Lower leg skin (tissue), 4 donors: ENCODE results near the gene MTUS2. TPM values are rescaled to one million over a fixed set of nuclear protein-coding genes. Genes with fewer than 3 reads are reported as not detected.

ENCODE experiments used
- DNase-seq, 2 donors: peaks; one replicate each; pipeline ENCODE4 v3.0.0-alpha.2; 2019; ENCODE audit warnings: low spot score in 2 of 2
- H3K4me3 ChIP-seq: fragments of 200-600 bp; sonication (generic); 2 replicates; pipeline ENCODE4 v1.5.1; 2017; ENCODE audit warnings: mild to moderate bottlenecking, low read depth; ENCODE audit not compliant: poor library complexity, severe bottlenecking
- POLR2A ChIP-seq, 2 donors: fragments of 450-650 bp; IDR thresholded peaks; one replicate each; pipeline ENCODE4 v1.6.1; 2016 to 2017; ENCODE audit warnings: antibody characterized with exemption in 2 of 2, mild to moderate bottlenecking in 1 of 2, moderate library complexity in 1 of 2
- WGBS, 2 donors: methylation state at CpG; one replicate each; pipeline ENCODE4 v1.1.5; 2018; 5-methylcytosine and 5-hydroxymethylcytosine counted together
- intact Hi-C: fragments of 100-400 bp; cut with DNase I; formaldehyde crosslinking; loops from one replicate; pipeline ENCODE4 v1.15.0; 2023; ENCODE audit warnings: low total_unique reads
- total RNA-seq, 4 donors: library from RNA; depleted of rRNA; stranded (reverse); fragments of >200 nt; gene quantifications; one replicate each; pipeline ENCODE4 v1.1.0, GENCODE V29; 2016
- TF ChIP-seq, protein P1 (sequence below), 3 donors: fragments of 450-650 bp; IDR thresholded peaks; one replicate each; pipeline ENCODE4 v1.5.1; 2016; ENCODE audit warnings: antibody characterized with exemption in 3 of 3, mild to moderate bottlenecking in 3 of 3, moderate library complexity in 2 of 3

MTUS2 gene
- total RNA-seq, 4 donors from 2014 or later, result 0.13 to 1.9 TPM; not detected in 2

GRCh38 chr13:28958441-28958840 lies 138.3 kb downstream of the MTUS2 start:
- intact Hi-C loops, result no loop called here
- no peak overlapping the region for H3K4me3 ChIP-seq
- no peak for DNase-seq
- TF ChIP-seq, protein P1, sequence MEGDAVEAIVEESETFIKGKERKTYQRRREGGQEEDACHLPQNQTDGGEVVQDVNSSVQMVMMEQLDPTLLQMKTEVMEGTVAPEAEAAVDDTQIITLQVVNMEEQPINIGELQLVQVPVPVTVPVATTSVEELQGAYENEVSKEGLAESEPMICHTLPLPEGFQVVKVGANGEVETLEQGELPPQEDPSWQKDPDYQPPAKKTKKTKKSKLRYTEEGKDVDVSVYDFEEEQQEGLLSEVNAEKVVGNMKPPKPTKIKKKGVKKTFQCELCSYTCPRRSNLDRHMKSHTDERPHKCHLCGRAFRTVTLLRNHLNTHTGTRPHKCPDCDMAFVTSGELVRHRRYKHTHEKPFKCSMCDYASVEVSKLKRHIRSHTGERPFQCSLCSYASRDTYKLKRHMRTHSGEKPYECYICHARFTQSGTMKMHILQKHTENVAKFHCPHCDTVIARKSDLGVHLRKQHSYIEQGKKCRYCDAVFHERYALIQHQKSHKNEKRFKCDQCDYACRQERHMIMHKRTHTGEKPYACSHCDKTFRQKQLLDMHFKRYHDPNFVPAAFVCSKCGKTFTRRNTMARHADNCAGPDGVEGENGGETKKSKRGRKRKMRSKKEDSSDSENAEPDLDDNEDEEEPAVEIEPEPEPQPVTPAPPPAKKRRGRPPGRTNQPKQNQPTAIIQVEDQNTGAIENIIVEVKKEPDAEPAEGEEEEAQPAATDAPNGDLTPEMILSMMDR (IDR thresholded peaks at IDR 0.05), result no peak
- TF ChIP-seq POLR2A (IDR thresholded peaks at IDR 0.05), result no peak
- WGBS, 2 donors, result 80 to 88% methylated on average over 3 of the region's 3 CpGs

DNA sequence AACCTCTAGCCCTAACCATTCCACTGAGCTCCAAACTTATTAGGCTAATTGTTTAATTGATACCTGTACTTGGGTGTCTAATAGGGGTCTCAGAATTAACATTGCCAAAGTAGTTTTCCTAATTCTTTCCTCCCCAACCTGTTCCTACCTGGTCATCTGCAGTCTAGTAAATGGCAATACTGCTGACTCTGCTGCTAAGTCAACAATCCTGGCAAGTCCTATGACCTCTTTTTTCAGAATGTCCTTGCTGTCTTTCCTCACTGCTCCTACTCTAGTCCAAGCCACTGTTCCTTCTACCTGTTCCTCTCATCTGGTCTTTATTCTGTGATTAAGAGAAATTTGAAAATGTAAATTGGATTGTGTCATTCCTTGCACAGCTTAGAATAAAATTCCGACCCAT lies 143.9 kb downstream of the MTUS2 start:
- no peak overlapping the region for H3K4me3 ChIP-seq
- 80 to 90% methylated on average over 1 of the region's 1 CpG for WGBS, 2 donors
- TF ChIP-seq, protein P1 (IDR thresholded peaks at IDR 0.05), result no peak
- TF ChIP-seq POLR2A (IDR thresholded peaks at IDR 0.05), result no peak
- intact Hi-C loops, result no loop called here
- DNase-seq, result no peak

- no peak for DNase-seq
- H3K4me3 ChIP-seq, result no peak overlapping the region
- WGBS, 2 donors, result 70 to 76% methylated on average over 8 of the region's 8 CpGs
- no peak for TF ChIP-seq POLR2A (IDR thresholded peaks at IDR 0.05)
- TF ChIP-seq, protein P1 (IDR thresholded peaks at IDR 0.05), result no peak
- intact Hi-C loops, result no loop called here
Observed at GRCh38 chr13:28964803-28965202, 144.7 kb downstream of the MTUS2 start.

DNA sequence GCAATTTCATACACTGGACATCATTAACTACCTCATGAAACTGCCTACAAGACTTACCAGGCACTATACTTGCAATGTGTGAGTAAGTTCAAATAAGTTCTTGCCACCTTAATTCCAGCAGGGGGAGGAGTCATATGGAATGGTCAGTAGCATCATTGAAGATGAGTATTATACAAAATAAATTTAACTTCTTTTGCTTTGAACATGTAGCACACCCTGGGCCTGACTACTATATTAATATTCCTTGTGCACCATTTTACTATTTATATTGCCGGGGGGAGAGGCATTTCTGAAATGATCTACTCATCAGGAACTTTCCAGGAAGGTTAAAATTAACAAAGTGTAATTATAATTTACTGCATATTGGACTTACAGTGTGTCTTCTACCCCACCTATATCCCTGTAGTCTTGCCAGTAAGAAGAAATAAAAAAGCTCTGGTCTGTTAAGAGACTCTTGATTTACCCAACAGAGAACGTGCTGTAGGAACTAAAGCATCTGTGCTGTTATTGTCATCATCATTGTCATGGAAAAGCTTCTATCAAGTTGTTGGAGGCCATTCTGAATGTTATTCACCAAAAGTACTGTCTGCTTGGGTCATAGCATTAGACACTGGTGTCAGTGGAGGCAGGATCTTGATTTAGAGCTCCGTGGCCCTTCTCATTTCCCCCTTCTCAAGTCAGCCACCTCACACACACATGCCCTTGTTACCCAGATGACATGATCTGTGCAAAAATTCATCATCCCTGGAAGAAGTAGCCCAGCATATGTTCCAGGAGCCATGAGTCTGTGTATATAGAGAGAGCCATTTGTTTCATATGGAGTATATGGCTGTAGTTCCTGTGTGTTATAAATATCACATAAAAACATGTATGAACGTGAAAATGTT lies 147.1 kb downstream of the MTUS2 start:
- TF ChIP-seq POLR2A (IDR thresholded peaks at IDR 0.05), result no peak
- TF ChIP-seq, protein P1 (IDR thresholded peaks at IDR 0.05), result no peak
- intact Hi-C loops, result no loop called here
- WGBS, 2 donors, result 69 to 77% methylated on average over 4 of the region's 4 CpGs
- no peak for DNase-seq
- no peak overlapping the region for H3K4me3 ChIP-seq

GRCh38 chr13:28976195-28976594 lies 156.1 kb downstream of the MTUS2 start:
- no peak for TF ChIP-seq POLR2A (IDR thresholded peaks at IDR 0.05)
- TF ChIP-seq, protein P1 (IDR thresholded peaks at IDR 0.05), result no peak

More at GRCh38 chr13:28976195-28976594, 156.1 kb downstream of the MTUS2 start:
- H3K4me3 ChIP-seq, result no peak overlapping the region
- intact Hi-C loops, result no loop called here
- DNase-seq, result no peak
- 67 to 78% methylated on average over 1 of the region's 1 CpG for WGBS, 2 donors
